Vagina (tissue), 2 donors: ENCODE results near the gene POR. TPM values are rescaled to one million over a fixed set of nuclear protein-coding genes. Genes with fewer than 3 reads are reported as not detected.

Source experiments
- DNase-seq, 2 donors: peaks; one replicate each; pipeline ENCODE4 v3.0.0-alpha.2; 2017; ENCODE audit errors: extremely low spot score in 2 of 2
- H3K27ac ChIP-seq: fragments of 200-600 bp; sonication (generic); one replicate; pipeline ENCODE4 v1.5.1; 2019
- H3K27me3 ChIP-seq: fragments of 200-600 bp; sonication (generic); one replicate; pipeline ENCODE4 v1.5.1; 2019
- H3K36me3 ChIP-seq, 2 donors: fragments of 200-600 bp; sonication (generic); one replicate each; pipeline ENCODE4 v1.5.1; 2017 to 2019
- H3K4me1 ChIP-seq: fragments of 200-600 bp; sonication (generic); one replicate; pipeline ENCODE4 v1.5.1; 2019
- H3K4me3 ChIP-seq, 2 donors: fragments of 200-600 bp; sonication (generic); 1 replicate in 1 of 2; 2 replicates in 1 of 2; pipeline ENCODE4 v1.5.1; 2016 to 2019
- H3K9me3 ChIP-seq: fragments of 200-600 bp; sonication (generic); one replicate; pipeline ENCODE4 v1.5.1; 2019
- POLR2A ChIP-seq, 2 donors: fragments of 450-650 bp; IDR thresholded peaks; one replicate each; pipeline ENCODE4 v1.6.1; 2017; ENCODE audit warnings: antibody characterized with exemption in 2 of 2, mild to moderate bottlenecking in 2 of 2, moderate library complexity in 2 of 2
- POLR2AphosphoS5 ChIP-seq, 2 donors: sonication (generic); formaldehyde crosslinking; IDR thresholded peaks; one replicate each; pipeline ENCODE4 v1.9.0; 2017; ENCODE audit warnings: antibody characterized with exemption in 2 of 2, mild to moderate bottlenecking in 2 of 2, low read depth in 1 of 2; ENCODE audit not compliant: insufficient read depth in 1 of 2
- intact Hi-C: fragments of 100-400 bp; cut with DNase I; formaldehyde crosslinking; loops from one replicate; pipeline ENCODE4 v1.15.1; 2023
- total RNA-seq: library from RNA; depleted of rRNA; stranded (reverse); fragments of >200 nt; gene quantifications from one replicate; pipeline ENCODE4 v1.2.3, GENCODE V29; 2016
- TF ChIP-seq, protein P1 (sequence below), 3 experiments: fragments of 450-650 bp in 2 of 3; fragments of 200-600 bp in 1 of 3; sonication (generic) in 1 of 3; IDR thresholded peaks; one replicate each; pipeline ENCODE4 v1.5.1; 2017 to 2019; ENCODE audit warnings: antibody characterized with exemption in 3 of 3, mild to moderate bottlenecking in 2 of 3, moderate library complexity in 2 of 3

The POR gene
- total RNA-seq, 1 donor from 2014 or later, result 94.3 TPM

- Histone ChIP-seq H3K27ac (peak overlapping the region; percentile 88), H3K36me3 (no peaks in the 10 kb centered on the region), H3K9me3 (no peaks in the 10 kb centered on the region), H3K4me1 (peaks cover 76% of the 10 kb centered on the region), H3K27me3 (no peaks in the 10 kb centered on the region), H3K4me3 (peak overlapping the region in 1 of 2 donors; percentile 25)
- no peak for TF ChIP-seq POLR2AphosphoS5 (IDR thresholded peaks at IDR 0.05; ENCODE audit: insufficient read depth in 1 of 2, low read depth in 1 of 2)
- TF ChIP-seq POLR2A (IDR thresholded peaks at IDR 0.05), result no peak
- TF ChIP-seq, protein P1, sequence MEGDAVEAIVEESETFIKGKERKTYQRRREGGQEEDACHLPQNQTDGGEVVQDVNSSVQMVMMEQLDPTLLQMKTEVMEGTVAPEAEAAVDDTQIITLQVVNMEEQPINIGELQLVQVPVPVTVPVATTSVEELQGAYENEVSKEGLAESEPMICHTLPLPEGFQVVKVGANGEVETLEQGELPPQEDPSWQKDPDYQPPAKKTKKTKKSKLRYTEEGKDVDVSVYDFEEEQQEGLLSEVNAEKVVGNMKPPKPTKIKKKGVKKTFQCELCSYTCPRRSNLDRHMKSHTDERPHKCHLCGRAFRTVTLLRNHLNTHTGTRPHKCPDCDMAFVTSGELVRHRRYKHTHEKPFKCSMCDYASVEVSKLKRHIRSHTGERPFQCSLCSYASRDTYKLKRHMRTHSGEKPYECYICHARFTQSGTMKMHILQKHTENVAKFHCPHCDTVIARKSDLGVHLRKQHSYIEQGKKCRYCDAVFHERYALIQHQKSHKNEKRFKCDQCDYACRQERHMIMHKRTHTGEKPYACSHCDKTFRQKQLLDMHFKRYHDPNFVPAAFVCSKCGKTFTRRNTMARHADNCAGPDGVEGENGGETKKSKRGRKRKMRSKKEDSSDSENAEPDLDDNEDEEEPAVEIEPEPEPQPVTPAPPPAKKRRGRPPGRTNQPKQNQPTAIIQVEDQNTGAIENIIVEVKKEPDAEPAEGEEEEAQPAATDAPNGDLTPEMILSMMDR (IDR thresholded peaks at IDR 0.05), result no peak
- no peak for DNase-seq
- intact Hi-C loops, result no loop called here
These were observed 52.1 kb downstream of the POR start for GRCh38 chr7:75967055-75967454.

DNA sequence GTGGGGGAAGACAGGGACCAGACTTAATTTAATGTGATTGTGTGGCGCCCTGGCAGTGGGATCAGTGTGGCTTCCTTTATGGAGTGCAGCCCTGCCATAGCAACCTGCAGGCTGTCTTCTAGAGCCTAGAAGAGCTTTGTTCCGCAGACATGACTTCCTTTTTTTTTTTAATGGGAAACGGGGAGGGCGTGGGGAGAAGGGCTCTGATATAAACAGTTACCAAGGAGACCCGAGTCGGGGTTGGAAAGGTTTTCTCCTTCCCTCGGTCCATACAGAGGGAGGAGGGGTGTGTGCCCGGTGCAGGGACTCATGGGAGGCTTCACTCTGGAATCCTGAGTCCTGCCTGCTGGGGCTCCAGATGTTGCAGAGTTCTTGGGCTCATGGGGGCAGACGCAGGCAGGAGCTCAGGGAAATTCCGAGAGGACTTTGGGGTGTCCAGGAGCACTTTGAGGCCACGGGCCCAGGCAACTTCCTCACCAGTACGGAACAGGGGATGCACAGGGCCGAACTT lies 52.6 kb downstream of the POR start:
- H3K4me1 ChIP-seq, result peaks cover 74% of the 10 kb centered on the region

GRCh38 chr7:75968012-75968411 lies 53.1 kb downstream of the POR start:
- Histone ChIP-seq H3K27ac (peak overlapping the region; percentile 88), H3K9me3 (no peaks in the 10 kb centered on the region), H3K36me3 (peaks cover 0 to 7% of the 10 kb centered on the region in 2 donors), H3K4me3 (no peak overlapping the region), H3K4me1 (peaks cover 70% of the 10 kb centered on the region), H3K27me3 (no peaks in the 10 kb centered on the region)
- intact Hi-C loops, result no loop called here
- DNase-seq, result no peak
- TF ChIP-seq POLR2AphosphoS5 (IDR thresholded peaks at IDR 0.05; ENCODE audit: insufficient read depth in 1 of 2, low read depth in 1 of 2) (no peak), POLR2A (IDR thresholded peaks at IDR 0.05) (no peak)
- TF ChIP-seq, protein P1 (IDR thresholded peaks at IDR 0.05), result no peak

More for the DNA sequence above, 52.6 kb downstream of the POR start:
- Histone ChIP-seq H3K9me3 (no peaks in the 10 kb centered on the region), H3K36me3 (peaks cover 0 to 4% of the 10 kb centered on the region in 2 donors), H3K4me3 (no peak overlapping the region), H3K27me3 (no peaks in the 10 kb centered on the region), H3K27ac (peak overlapping the region; percentile 88)
- TF ChIP-seq POLR2A (IDR thresholded peaks at IDR 0.05) (no peak), POLR2AphosphoS5 (IDR thresholded peaks at IDR 0.05; ENCODE audit: insufficient read depth in 1 of 2, low read depth in 1 of 2) (peak in 1 of 2 donors; percentile 46)
- intact Hi-C loops, result no loop called here
- no peak for DNase-seq

GRCh38 chr7:75968561-75969001 lies 53.6 kb downstream of the POR start:
- Histone ChIP-seq H3K27me3 (no peaks in the 10 kb centered on the region), H3K4me1 (peaks cover 64% of the 10 kb centered on the region), H3K36me3 (peaks cover 0 to 13% of the 10 kb centered on the region in 2 donors), H3K27ac (peak overlapping the region; percentile 88), H3K9me3 (no peaks in the 10 kb centered on the region), H3K4me3 (no peak overlapping the region)
- TF ChIP-seq POLR2A (IDR thresholded peaks at IDR 0.05) (no peak), POLR2AphosphoS5 (IDR thresholded peaks at IDR 0.05; ENCODE audit: insufficient read depth in 1 of 2, low read depth in 1 of 2) (no peak)
- TF ChIP-seq, protein P1 (IDR thresholded peaks at IDR 0.05), result no peak
- intact Hi-C loops, result no loop called here
- DNase-seq, result no peak

DNA sequence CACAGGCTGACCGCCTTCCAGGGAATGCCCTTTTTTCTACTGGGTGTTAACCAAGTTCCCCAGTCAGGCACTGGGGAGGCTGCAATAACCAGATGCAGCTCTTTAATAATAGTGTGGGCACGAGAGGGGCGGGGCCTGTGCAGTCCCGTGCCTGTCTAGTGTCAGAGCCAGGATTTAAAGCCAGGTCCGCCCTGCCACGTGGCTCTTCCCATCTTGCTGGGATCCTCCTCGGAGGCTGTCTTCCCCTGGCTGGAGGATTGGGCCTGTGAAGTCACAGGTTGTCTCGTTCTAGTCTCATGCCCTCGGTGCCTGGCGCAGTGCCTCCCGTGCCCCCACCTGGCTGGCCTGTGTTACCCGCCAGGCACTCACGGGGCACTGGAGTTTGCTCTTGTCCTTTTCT lies 54.2 kb downstream of the POR start:
- Histone ChIP-seq H3K4me1 (peaks cover 63% of the 10 kb centered on the region), H3K9me3 (no peaks in the 10 kb centered on the region), H3K27me3 (no peaks in the 10 kb centered on the region), H3K27ac (peak overlapping the region; percentile 88), H3K4me3 (no peak overlapping the region), H3K36me3 (peaks cover 0 to 18% of the 10 kb centered on the region in 2 donors)
- TF ChIP-seq POLR2A (IDR thresholded peaks at IDR 0.05) (no peak), POLR2AphosphoS5 (IDR thresholded peaks at IDR 0.05; ENCODE audit: insufficient read depth in 1 of 2, low read depth in 1 of 2) (peak; percentile 53 to 65)
- intact Hi-C loops, result no loop called here
- DNase-seq, result no peak
